Fibroblast of pulmonary artery (primary cell): ENCODE data around the gene SLIT1.

Experiments
- DNase-seq: peaks from one replicate; pipeline ENCODE4 v3.0.0-alpha.2; 2010; ENCODE audit warnings: low read depth
- H3K4me3 ChIP-seq: replicated peaks from 2 replicates; pipeline ENCODE4 v1.5.1; 2011; ENCODE audit warnings: low read depth, mild to moderate bottlenecking, control low read depth, low read length, moderate library complexity
- TF ChIP-seq, protein P1 (sequence below): IDR thresholded peaks from 2 replicates; pipeline ENCODE4 v1.5.1; 2011; ENCODE audit warnings: mild to moderate bottlenecking, control low read depth, low read length, inconsistent platforms; ENCODE audit errors: missing control alignments

The SLIT1 gene

DNA sequence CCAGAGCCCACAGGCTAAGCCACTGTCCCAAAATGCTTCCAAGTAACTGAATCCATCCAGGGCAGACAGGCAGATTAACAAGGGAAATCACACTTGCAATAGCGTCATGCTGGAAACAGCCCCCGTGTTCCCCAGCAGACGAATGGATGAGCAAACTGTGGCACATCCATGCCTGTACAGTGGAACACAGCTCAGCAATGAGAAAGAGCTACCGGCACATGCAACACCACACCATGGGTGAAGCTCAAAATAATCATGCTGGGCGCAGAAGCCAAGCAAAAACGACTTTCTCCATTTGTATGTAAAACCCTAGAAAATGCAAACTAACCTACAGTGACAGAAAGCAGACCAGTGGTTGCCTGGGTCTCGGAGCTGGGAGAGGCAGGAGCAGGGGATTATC lies 153.1 kb downstream of the SLIT1 start:
- TF ChIP-seq, protein P1, sequence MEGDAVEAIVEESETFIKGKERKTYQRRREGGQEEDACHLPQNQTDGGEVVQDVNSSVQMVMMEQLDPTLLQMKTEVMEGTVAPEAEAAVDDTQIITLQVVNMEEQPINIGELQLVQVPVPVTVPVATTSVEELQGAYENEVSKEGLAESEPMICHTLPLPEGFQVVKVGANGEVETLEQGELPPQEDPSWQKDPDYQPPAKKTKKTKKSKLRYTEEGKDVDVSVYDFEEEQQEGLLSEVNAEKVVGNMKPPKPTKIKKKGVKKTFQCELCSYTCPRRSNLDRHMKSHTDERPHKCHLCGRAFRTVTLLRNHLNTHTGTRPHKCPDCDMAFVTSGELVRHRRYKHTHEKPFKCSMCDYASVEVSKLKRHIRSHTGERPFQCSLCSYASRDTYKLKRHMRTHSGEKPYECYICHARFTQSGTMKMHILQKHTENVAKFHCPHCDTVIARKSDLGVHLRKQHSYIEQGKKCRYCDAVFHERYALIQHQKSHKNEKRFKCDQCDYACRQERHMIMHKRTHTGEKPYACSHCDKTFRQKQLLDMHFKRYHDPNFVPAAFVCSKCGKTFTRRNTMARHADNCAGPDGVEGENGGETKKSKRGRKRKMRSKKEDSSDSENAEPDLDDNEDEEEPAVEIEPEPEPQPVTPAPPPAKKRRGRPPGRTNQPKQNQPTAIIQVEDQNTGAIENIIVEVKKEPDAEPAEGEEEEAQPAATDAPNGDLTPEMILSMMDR: no peak
- H3K4me3 ChIP-seq: no peak overlapping the region
- no peak for DNase-seq

DNA sequence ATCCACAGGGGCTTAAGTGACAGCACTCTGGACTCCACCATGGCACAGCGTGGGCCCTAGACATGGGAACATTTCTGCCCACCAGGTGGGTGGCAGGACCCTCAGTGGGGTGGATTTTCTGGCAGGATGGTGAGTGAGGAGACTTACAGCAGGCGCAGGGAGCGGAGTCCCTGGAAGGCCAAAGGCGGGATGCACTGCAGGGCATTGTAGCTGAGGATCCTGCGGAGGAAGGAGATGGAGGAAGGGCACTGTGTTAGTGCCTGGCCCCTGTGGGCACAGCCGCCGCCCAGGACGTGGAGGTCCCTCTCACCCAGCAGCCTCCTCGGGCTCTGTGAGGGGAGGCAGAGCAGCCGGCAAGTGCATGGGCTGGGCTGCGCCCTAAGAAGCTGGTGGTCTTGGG lies 154.3 kb downstream of the SLIT1 start:
- DNase-seq: no peak
- H3K4me3 ChIP-seq: no peak overlapping the region
- TF ChIP-seq, protein P1: no peak

DNA sequence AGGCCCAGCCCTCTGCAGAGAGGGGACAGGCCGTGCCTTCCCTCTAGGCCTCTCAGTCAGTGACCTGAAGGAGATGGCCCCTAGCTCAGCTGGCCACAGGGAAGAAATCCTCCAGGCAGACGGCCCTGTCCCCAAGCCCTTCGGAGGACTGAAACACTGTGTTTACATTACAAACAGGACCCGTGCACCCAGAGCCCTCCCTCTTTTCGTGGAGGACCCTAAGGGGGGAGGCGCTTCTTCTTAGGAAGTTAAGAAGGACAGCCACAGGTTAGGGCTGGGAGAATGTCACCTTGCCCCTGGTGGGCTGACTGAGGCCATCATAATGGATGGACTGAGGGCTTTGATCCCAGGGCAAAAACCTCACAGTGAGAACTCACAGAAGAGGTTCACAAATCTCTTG lies 154.9 kb downstream of the SLIT1 start:
- no peak for DNase-seq
- H3K4me3 ChIP-seq: no peak overlapping the region
- TF ChIP-seq, protein P1: no peak

DNA sequence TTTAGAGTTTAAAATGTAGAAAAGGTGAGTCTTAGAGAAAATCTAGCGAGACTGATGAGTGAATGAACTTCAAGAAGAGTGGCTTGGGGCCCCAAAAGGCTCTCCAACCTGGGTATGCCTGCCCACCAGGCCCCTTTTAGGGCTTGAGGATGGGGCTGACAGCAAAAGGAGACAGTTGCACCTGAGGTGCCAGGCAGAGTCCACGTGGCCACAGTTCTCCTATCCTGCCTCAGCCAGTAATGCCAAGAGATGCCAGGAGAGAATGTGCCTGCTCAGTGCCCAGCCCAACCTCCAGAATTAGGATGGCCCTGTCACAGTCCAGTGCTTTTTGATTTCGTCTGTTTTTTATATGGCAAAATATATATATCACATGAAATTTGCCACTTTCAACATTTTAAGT lies 156.5 kb downstream of the SLIT1 start:
- H3K4me3 ChIP-seq: no peak overlapping the region
- no peak for DNase-seq
- TF ChIP-seq, protein P1: no peak

DNA sequence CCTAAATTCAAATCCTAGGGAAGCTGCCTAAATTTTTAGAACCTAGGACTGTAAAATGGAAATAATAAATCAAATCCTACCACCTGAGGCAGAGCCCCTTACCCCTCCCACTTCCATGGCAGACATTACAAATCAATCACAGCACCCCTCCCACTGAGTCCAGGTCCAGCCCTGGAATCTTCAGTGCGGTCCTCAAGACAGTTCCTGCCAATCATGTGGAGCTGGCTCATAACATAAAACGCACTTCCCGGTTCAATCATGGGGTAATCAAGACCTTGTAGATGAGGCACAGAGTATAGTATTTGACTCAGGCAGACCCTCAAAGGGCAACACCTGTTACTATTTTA lies 157.0 kb downstream of the SLIT1 start:
- no peak overlapping the region for H3K4me3 ChIP-seq
- TF ChIP-seq, protein P1: no peak
- no peak for DNase-seq

DNA sequence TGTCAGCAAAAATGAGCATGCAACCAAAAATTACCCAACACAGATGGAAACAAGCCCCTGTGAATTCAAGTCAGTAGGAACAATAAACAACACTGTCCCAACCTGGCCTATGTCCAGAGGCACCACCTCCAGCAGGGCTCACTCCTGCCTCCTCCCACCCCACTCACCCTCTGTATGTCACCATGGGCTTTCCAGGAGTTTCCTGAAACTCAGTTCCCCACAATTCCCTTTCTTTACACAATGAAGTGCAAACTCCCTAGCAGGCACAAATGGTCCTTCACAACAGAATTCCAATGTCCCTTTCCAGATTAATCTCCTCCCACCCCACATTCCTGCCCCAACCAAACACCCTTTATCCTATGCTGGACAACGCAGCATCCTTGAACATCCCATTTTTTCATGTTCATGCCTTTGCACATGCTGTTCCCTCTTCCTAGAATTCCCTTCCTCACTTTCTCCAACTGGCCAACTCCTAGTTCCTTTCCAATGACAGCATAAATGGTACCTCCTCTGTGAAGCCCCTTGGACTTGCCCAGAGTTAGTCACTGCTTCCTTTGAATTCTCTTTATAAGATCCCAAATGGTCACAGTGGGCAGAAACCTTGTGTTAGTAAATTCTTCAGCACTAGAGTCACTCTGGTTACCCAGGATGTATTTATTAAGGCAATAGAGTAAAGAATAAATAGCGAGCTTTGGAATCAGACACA lies 157.5 kb downstream of the SLIT1 start:
- no peak overlapping the region for H3K4me3 ChIP-seq
- TF ChIP-seq, protein P1: no peak
- DNase-seq: peak; percentile 20

DNA sequence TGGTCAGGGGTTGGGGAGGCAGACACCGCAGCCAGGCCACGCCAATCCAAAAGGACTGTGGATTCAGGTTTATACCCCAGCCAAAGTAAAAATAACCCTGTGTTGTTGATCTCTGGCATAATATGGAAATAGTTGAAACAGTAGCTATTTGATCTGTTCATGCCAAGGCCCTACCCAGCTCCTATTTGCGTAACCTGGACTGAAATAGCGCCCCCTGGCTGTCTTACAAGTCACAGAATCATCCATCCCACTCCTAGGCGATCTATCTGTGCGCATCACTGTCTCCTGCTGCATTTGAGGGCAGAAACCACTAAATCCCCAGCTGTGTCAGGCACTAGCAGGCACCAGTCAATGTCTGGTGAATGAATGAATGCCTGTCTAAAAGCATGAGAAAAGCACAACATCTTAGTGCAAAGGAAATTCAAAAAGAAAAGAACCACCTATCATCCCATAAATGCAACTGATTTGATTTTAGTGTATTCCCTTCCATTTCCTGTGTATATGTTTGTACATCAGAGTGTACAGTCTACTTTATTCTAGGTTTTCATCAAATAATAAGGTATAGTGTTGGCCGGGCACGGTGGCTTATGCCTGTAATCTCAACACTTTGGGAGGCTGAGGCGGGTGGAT lies 160.0 kb downstream of the SLIT1 start:
- DNase-seq: peak; percentile 63
- H3K4me3 ChIP-seq: no peak overlapping the region
- TF ChIP-seq, protein P1: peak; percentile 61
